ENCODE results near the gene WNT3A.

WNT3A gene

GRCh38 chr1:228110556-228110955, 103.8 kb downstream of the WNT3A start:
- no peak for DNase-seq (ENCODE audit: extremely low read depth in 1 of 2, low read depth in 1 of 2)
